Parathyroid adenoma (tissue), 2 donors: ENCODE data around the gene TAMALIN.
A peak's percentile ranks its signal among the peaks of the same experiment; 100 is the strongest.

Experiments used
- H2AFZ ChIP-seq: fragments of 300-600 bp; sonication (generic); one replicate; pipeline ENCODE4 v1.7.0; 2017; ENCODE audit warnings: antibody characterized with exemption, mild to moderate bottlenecking
- H3K27ac ChIP-seq: fragments of 300-600 bp; sonication (generic); one replicate; pipeline ENCODE4 v1.7.0; 2017
- H3K27me3 ChIP-seq: fragments of 300-600 bp; sonication (generic); one replicate; pipeline ENCODE4 v1.7.0; 2017; ENCODE audit warnings: low read length; ENCODE audit not compliant: control insufficient read depth, insufficient read depth
- H3K36me3 ChIP-seq: fragments of 300-600 bp; sonication (generic); one replicate; pipeline ENCODE4 v1.7.0; 2017; ENCODE audit warnings: low read length; ENCODE audit not compliant: control insufficient read depth, insufficient read depth
- H3K4me1 ChIP-seq: fragments of 300-600 bp; sonication (generic); one replicate; pipeline ENCODE4 v1.7.0; 2017; ENCODE audit warnings: control low read depth
- H3K4me2 ChIP-seq: fragments of 300-600 bp; sonication (generic); one replicate; pipeline ENCODE4 v1.7.0; 2017; ENCODE audit warnings: low read length
- H3K4me3 ChIP-seq: fragments of 300-600 bp; sonication (generic); one replicate; pipeline ENCODE4 v1.7.0; 2017; ENCODE audit warnings: low read depth, low read length
- H3K79me2 ChIP-seq: fragments of 300-600 bp; sonication (generic); one replicate; pipeline ENCODE4 v1.7.0; 2017; ENCODE audit warnings: control low read depth
- H3K9ac ChIP-seq: fragments of 300-600 bp; sonication (generic); one replicate; pipeline ENCODE4 v1.7.0; 2017; ENCODE audit warnings: mild to moderate bottlenecking
- H3K9me3 ChIP-seq: fragments of 300-600 bp; sonication (generic); one replicate; pipeline ENCODE4 v1.7.0; 2017; ENCODE audit warnings: low read length; ENCODE audit not compliant: control insufficient read depth
- CTCF ChIP-seq: fragments of 300-600 bp; sonication (generic); IDR thresholded peaks from one replicate; pipeline ENCODE4 v1.7.0; 2017; ENCODE audit warnings: antibody characterized with exemption, mild to moderate bottlenecking
- donor health status: primary hyperparathyroidism.

The TAMALIN gene

GRCh38 chr12:52036587-52037171, 29.9 kb downstream of the TAMALIN start:
- H3K27ac ChIP-seq: peak overlapping the region; percentile 94
- H2AFZ ChIP-seq: peak overlapping the region; percentile 89
- TF ChIP-seq CTCF: no peak
- H3K4me1 ChIP-seq: peaks cover 29% of the 10 kb centered on the region
- peak overlapping the region; percentile 65 for H3K4me2 ChIP-seq
- peak overlapping the region; percentile 44 for H3K4me3 ChIP-seq
- H3K9me3 ChIP-seq: no peaks in the 10 kb centered on the region
- no peaks in the 10 kb centered on the region for H3K36me3 ChIP-seq
- peaks cover 2% of the 10 kb centered on the region for H3K79me2 ChIP-seq
- H3K9ac ChIP-seq: peak overlapping the region; percentile 83
- no peaks in the 10 kb centered on the region for H3K27me3 ChIP-seq

DNA sequence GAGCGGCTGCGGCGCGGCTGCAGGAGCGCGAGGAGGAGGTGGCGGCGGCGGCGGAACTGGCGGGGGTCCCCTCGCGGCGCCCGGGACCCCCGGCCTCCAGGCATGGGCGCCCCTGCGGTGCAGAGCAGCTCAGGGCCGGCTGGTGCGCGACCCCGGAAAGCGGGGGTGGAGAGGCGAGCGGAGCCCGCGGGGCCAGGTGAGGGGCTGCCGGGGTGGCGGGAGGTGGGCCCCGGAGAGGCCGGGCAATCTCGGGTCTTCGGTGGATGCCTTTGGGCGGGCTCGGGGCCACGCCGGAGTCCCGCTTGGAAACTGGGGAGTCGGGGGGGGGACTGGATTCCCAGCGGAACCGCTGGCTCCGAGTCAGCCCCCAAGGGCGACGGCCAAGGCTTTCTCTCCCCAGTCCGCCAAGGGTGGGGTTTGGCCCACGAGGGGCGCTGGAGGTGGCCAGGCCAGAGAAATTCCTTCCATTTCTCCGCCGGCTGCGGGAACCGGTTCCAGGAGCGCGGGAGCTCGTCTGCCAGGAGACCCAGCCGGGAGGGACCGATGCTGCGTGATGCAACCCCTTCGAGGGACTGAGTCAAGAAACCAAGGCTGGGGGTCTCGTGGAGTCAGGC, 30.6 kb downstream of the TAMALIN start:
- Histone ChIP-seq H3K79me2 (peaks cover 2% of the 10 kb centered on the region), H2AFZ (peak overlapping the region; percentile 82), H3K27me3 (no peaks in the 10 kb centered on the region), H3K9me3 (no peaks in the 10 kb centered on the region), H3K27ac (peak overlapping the region; percentile 74), H3K4me3 (peak overlapping the region; percentile 52), H3K4me1 (peaks cover 24% of the 10 kb centered on the region), H3K4me2 (peak overlapping the region; percentile 85), H3K9ac (peak overlapping the region; percentile 84), H3K36me3 (no peaks in the 10 kb centered on the region)
- TF ChIP-seq CTCF: no peak

DNA sequence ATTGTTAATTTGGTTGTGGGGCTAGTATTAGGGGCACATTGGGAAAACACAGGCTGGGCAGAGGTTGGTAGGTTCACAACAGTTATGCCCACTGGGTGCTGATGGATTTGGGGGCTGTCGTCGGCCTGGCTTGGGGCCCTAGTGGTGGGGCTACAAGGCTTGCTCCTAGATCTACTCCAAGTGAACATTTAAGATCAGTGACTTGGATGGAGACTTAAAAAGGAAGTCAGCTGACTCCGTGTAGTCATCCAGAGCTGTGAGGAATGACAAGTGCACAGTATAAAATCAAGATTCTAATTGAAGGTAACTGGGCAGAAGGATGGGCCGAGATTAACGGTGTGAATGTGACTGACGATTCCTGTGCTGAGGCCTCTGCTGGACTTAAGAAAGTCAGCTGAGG, 31.7 kb downstream of the TAMALIN start:
- Histone ChIP-seq H3K9me3 (no peaks in the 10 kb centered on the region), H3K9ac (peak overlapping the region; percentile 17), H3K4me1 (peaks cover 22% of the 10 kb centered on the region), H3K4me3 (peak overlapping the region; percentile 9), H3K4me2 (no peak overlapping the region), H3K27me3 (no peaks in the 10 kb centered on the region), H3K79me2 (peaks cover 2% of the 10 kb centered on the region), H3K27ac (peak overlapping the region; percentile 51), H3K36me3 (no peaks in the 10 kb centered on the region), H2AFZ (no peak overlapping the region)
- TF ChIP-seq CTCF: no peak

DNA sequence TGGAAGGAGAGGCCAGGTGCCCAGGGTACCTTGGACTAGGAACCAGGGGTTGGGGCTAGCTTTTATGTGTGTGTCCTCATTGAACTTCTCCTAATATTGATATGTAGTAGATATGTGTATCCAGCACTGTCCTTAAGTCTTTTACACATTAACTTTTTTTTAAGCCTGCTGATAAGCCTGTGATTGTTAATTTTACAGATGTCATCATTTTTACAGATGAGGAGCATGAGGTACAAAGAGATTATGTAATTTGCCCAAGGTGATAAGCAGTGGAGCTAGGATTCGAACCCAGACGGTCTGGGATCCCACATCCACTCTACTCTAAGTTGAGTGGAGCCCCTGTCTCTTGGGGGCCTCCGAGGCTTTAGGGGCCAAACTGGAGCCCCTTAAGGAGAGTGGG, 34.3 kb downstream of the TAMALIN start:
- H3K9ac ChIP-seq: no peak overlapping the region
- peaks cover 13% of the 10 kb centered on the region for H3K4me1 ChIP-seq
- H3K36me3 ChIP-seq: no peaks in the 10 kb centered on the region
- H2AFZ ChIP-seq: no peak overlapping the region
- TF ChIP-seq CTCF: no peak
- H3K27me3 ChIP-seq: no peaks in the 10 kb centered on the region
- H3K4me2 ChIP-seq: no peak overlapping the region
- no peaks in the 10 kb centered on the region for H3K9me3 ChIP-seq
- no peak overlapping the region for H3K27ac ChIP-seq
- peaks cover 2% of the 10 kb centered on the region for H3K79me2 ChIP-seq
- no peak overlapping the region for H3K4me3 ChIP-seq

DNA sequence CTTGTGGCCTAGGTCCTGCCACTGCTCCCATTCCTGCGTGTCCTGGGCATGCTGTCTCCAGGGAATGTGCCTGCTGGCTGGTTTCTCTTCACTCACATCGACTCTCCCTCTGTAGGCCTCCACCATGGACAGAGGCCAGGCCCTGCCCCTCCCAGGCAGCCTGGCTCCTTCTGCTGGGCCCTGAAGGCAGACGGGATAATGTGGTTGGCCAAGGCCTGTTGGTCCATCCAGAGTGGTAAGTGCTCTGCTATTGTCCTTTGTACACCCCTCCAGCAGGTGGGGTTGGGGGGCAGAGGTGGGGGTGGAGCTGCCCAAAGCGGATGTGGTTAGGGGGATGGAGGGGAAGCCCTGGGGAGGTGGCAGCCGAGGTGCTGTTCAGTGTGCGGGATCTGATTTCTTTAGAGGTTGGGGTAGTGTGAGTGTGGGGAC, 35.0 kb downstream of the TAMALIN start:
- Histone ChIP-seq H3K27me3 (no peaks in the 10 kb centered on the region), H3K4me2 (no peak overlapping the region), H3K27ac (no peak overlapping the region), H3K36me3 (no peaks in the 10 kb centered on the region), H3K9ac (no peak overlapping the region), H3K4me1 (peaks cover 7% of the 10 kb centered on the region), H2AFZ (no peak overlapping the region), H3K79me2 (peaks cover 2% of the 10 kb centered on the region), H3K4me3 (no peak overlapping the region), H3K9me3 (no peaks in the 10 kb centered on the region)
- TF ChIP-seq CTCF: no peak
